BLaER1 (cell line): Measurements from ENCODE around the gene CDRT15.
"Not testable (repeated sequence)": the region's sequence is repeated elsewhere in the genome, so short reads cannot be mapped to it uniquely, and the experiment has no call there.

Experiments
- H3K27ac ChIP-seq: shearing (Covaris generic); formaldehyde crosslinking; 2 replicates; pipeline ENCODE4 v1.8.1; 2022
- H3K27me3 ChIP-seq: shearing (Covaris generic); formaldehyde crosslinking; 2 replicates; pipeline ENCODE4 v1.8.1; 2022
- H3K36me3 ChIP-seq: shearing (Covaris generic); formaldehyde crosslinking; 2 replicates; pipeline ENCODE4 v1.8.1; 2022
- H3K4me1 ChIP-seq: shearing (Covaris generic); formaldehyde crosslinking; 2 replicates; pipeline ENCODE4 v1.8.1; 2022
- H3K4me2 ChIP-seq: shearing (Covaris generic); formaldehyde crosslinking; 2 replicates; pipeline ENCODE4 v1.8.1; 2022
- H3K4me3 ChIP-seq: shearing (Covaris generic); formaldehyde crosslinking; 2 replicates; pipeline ENCODE4 v1.8.1; 2022
- H3K9ac ChIP-seq: shearing (Covaris generic); formaldehyde crosslinking; 2 replicates; pipeline ENCODE4 v1.8.1; 2022
- H3K9me3 ChIP-seq: shearing (Covaris generic); formaldehyde crosslinking; 2 replicates; pipeline ENCODE4 v1.8.1; 2022
- H4K20me1 ChIP-seq: shearing (Covaris generic); formaldehyde crosslinking; 2 replicates; pipeline ENCODE4 v1.8.1; 2022
- Cebpa-rat ChIP-seq: shearing (Covaris generic); IDR thresholded peaks from 2 replicates; pipeline ENCODE4 v1.8.1; 2022

CDRT15 gene

GRCh38 chr17:14199601-14200000 is 37.1 kb downstream of the CDRT15 start:
- Histone ChIP-seq H3K36me3 (peaks cover 36% of the 10 kb centered on the region), H3K27ac (no peak overlapping the region), H3K4me1 (peaks cover 26% of the 10 kb centered on the region), H3K27me3 (no peaks in the 10 kb centered on the region), H3K4me2 (no peak overlapping the region), H3K4me3 (no peak overlapping the region), H4K20me1 (peaks cover 74% of the 10 kb centered on the region), H3K9ac (no peak overlapping the region), H3K9me3 (no peaks in the 10 kb centered on the region)
- TF ChIP-seq Cebpa-rat: no peak

GRCh38 chr17:14198575-14198974 is 38.1 kb downstream of the CDRT15 start:
- peaks cover 75% of the 10 kb centered on the region for H4K20me1 ChIP-seq
- H3K9me3 ChIP-seq: no peaks in the 10 kb centered on the region
- peaks cover 26% of the 10 kb centered on the region for H3K36me3 ChIP-seq
- H3K27me3 ChIP-seq: no peaks in the 10 kb centered on the region
- H3K4me1 ChIP-seq: peaks cover 26% of the 10 kb centered on the region
- TF ChIP-seq Cebpa-rat: no peak
- no peak overlapping the region for H3K9ac ChIP-seq
- no peak overlapping the region for H3K4me3 ChIP-seq
- H3K27ac ChIP-seq: no peak overlapping the region
- no peak overlapping the region for H3K4me2 ChIP-seq

- H3K27ac ChIP-seq: no peak overlapping the region
- H4K20me1 ChIP-seq: peaks cover 75% of the 10 kb centered on the region
- peaks cover 28% of the 10 kb centered on the region for H3K4me1 ChIP-seq
- no peak overlapping the region for H3K9ac ChIP-seq
- H3K36me3 ChIP-seq: peaks cover 26% of the 10 kb centered on the region
- TF ChIP-seq Cebpa-rat: no peak
- H3K4me3 ChIP-seq: no peak overlapping the region
- no peak overlapping the region for H3K4me2 ChIP-seq
- H3K9me3 ChIP-seq: no peaks in the 10 kb centered on the region
- no peaks in the 10 kb centered on the region for H3K27me3 ChIP-seq
Observed at GRCh38 chr17:14198013-14198412, 38.6 kb downstream of the CDRT15 start.

GRCh38 chr17:14197586-14197985 is 39.1 kb downstream of the CDRT15 start:
- Histone ChIP-seq H3K9ac (no peak overlapping the region), H3K4me3 (no peak overlapping the region), H3K9me3 (no peaks in the 10 kb centered on the region), H3K27me3 (no peaks in the 10 kb centered on the region), H3K4me2 (peak overlapping the region; percentile 62), H3K27ac (no peak overlapping the region), H3K36me3 (peaks cover 26% of the 10 kb centered on the region), H4K20me1 (peaks cover 77% of the 10 kb centered on the region), H3K4me1 (peaks cover 31% of the 10 kb centered on the region)
- TF ChIP-seq Cebpa-rat: no peak

GRCh38 chr17:14197057-14197456 is 39.6 kb downstream of the CDRT15 start:
- no peak overlapping the region for H3K27ac ChIP-seq
- H3K27me3 ChIP-seq: 0 out of 2 replicates have a peak, but pooled peaks cover under 1% of the 10 kb centered on the region
- no peak overlapping the region for H3K9ac ChIP-seq
- H3K36me3 ChIP-seq: peaks cover 23% of the 10 kb centered on the region
- H3K4me2 ChIP-seq: peak overlapping the region; percentile 62
- TF ChIP-seq Cebpa-rat: no peak
- no peak overlapping the region for H3K4me3 ChIP-seq
- no peaks in the 10 kb centered on the region for H3K9me3 ChIP-seq
- H3K4me1 ChIP-seq: peaks cover 36% of the 10 kb centered on the region
- H4K20me1 ChIP-seq: peaks cover 81% of the 10 kb centered on the region

- peaks cover 87% of the 10 kb centered on the region for H4K20me1 ChIP-seq
- H3K9me3 ChIP-seq: no peaks in the 10 kb centered on the region
- peaks cover 23% of the 10 kb centered on the region for H3K36me3 ChIP-seq
- no peak overlapping the region for H3K9ac ChIP-seq
- peaks cover 42% of the 10 kb centered on the region for H3K4me1 ChIP-seq
- 0 out of 2 replicates have a peak, but pooled peaks cover 6% of the 10 kb centered on the region for H3K27me3 ChIP-seq
- no peak overlapping the region for H3K4me3 ChIP-seq
- no peak overlapping the region for H3K27ac ChIP-seq
- TF ChIP-seq Cebpa-rat: no peak
- peak overlapping the region; percentile 62 for H3K4me2 ChIP-seq
Observed at GRCh38 chr17:14196377-14196997, 40.2 kb downstream of the CDRT15 start.

GRCh38 chr17:14192636-14193344 is 43.9 kb downstream of the CDRT15 start:
- Histone ChIP-seq H3K4me1 (peaks cover 50% of the 10 kb centered on the region), H3K4me2 (peak overlapping the region; percentile 65), H4K20me1 (peaks cover 80% of the 10 kb centered on the region)
- H3K9me3 ChIP-seq, H3K9ac ChIP-seq, H3K36me3 ChIP-seq, H3K27ac ChIP-seq, H3K4me3 ChIP-seq, H3K27me3 ChIP-seq: not testable (repeated sequence)

- not testable (repeated sequence) for H3K36me3 ChIP-seq
- peaks cover 73% of the 10 kb centered on the region for H4K20me1 ChIP-seq
Observed at GRCh38 chr17:14192039-14192438, 44.6 kb downstream of the CDRT15 start.

GRCh38 chr17:14191469-14191868 is 45.2 kb downstream of the CDRT15 start:
- H3K27ac ChIP-seq, H3K4me2 ChIP-seq, H3K4me3 ChIP-seq, H3K9ac ChIP-seq, H3K27me3 ChIP-seq, H3K36me3 ChIP-seq, H3K9me3 ChIP-seq: not testable (repeated sequence)
- Histone ChIP-seq H3K4me1 (peaks cover 37% of the 10 kb centered on the region), H4K20me1 (peaks cover 67% of the 10 kb centered on the region)

More at GRCh38 chr17:14192039-14192438, 44.6 kb downstream of the CDRT15 start:
- H3K9ac ChIP-seq, H3K27ac ChIP-seq, H3K9me3 ChIP-seq, H3K4me3 ChIP-seq, H3K27me3 ChIP-seq: not testable (repeated sequence)
- Histone ChIP-seq H3K4me2 (peak overlapping the region; percentile 59), H3K4me1 (peaks cover 42% of the 10 kb centered on the region)

GRCh38 chr17:14190774-14191173 is 45.9 kb downstream of the CDRT15 start:
- H3K4me2 ChIP-seq, H3K36me3 ChIP-seq, H3K27ac ChIP-seq, H3K9ac ChIP-seq, H3K4me3 ChIP-seq, H3K9me3 ChIP-seq, H3K27me3 ChIP-seq: not testable (repeated sequence)
- Histone ChIP-seq H3K4me1 (peaks cover 30% of the 10 kb centered on the region), H4K20me1 (peaks cover 60% of the 10 kb centered on the region)

GRCh38 chr17:14186443-14186842 is 50.2 kb downstream of the CDRT15 start:
- H3K9me3 ChIP-seq, H3K9ac ChIP-seq, H3K27ac ChIP-seq, H3K4me3 ChIP-seq, H3K36me3 ChIP-seq, H3K27me3 ChIP-seq, H3K4me2 ChIP-seq: not testable (repeated sequence)
- Histone ChIP-seq H4K20me1 (peaks cover 23% of the 10 kb centered on the region), H3K4me1 (peaks cover 10% of the 10 kb centered on the region; the same call in 1 of the 2 replicates)
